Measurements from ENCODE around the gene HARS1.
A peak's percentile ranks its signal among the peaks of the same experiment; 100 is the strongest.

GRCh38 chr5:140674629-140675028 lies 16.5 kb downstream of the HARS1 start:
- TF ChIP-seq CTCF (IDR thresholded peaks at IDR 0.05 in 2 of 3, conservative IDR thresholded peaks at IDR 0.05 in 1 of 3; ENCODE audit: control insufficient read depth in 2 of 3, extremely low read depth in 1 of 3, insufficient read depth in 1 of 3, low read depth in 3 of 3, low read length in 3 of 3) (no peak), BRCA1 (IDR thresholded peaks at IDR 0.05; ENCODE audit: low read depth, low read length) (no peak), RB1 (IDR thresholded peaks at IDR 0.05; ENCODE audit: borderline replicate concordance) (no peak), POLR2A (IDR thresholded peaks at IDR 0.05; ENCODE audit: low read depth, low read length) (peak; percentile 28; the same call in 1 of the 2 replicates), MXI1 (IDR thresholded peaks at IDR 0.05; ENCODE audit: low read depth, low read length) (no peak), FOXM1 (IDR thresholded peaks at IDR 0.05; ENCODE audit: low read depth, low read length) (no peak)

Data from GM12878 (cell line).